Measurements from ENCODE around the gene JAG2. TPM values are rescaled to one million over a fixed set of nuclear protein-coding genes. Genes with fewer than 3 reads are reported as not detected.
A peak's percentile ranks its signal among the peaks of the same experiment; 100 is the strongest.

Gene JAG2
- total RNA-seq, 3 donors from 2014 or later, result 4.2 to 15.4 (median 13.1) TPM

DNA sequence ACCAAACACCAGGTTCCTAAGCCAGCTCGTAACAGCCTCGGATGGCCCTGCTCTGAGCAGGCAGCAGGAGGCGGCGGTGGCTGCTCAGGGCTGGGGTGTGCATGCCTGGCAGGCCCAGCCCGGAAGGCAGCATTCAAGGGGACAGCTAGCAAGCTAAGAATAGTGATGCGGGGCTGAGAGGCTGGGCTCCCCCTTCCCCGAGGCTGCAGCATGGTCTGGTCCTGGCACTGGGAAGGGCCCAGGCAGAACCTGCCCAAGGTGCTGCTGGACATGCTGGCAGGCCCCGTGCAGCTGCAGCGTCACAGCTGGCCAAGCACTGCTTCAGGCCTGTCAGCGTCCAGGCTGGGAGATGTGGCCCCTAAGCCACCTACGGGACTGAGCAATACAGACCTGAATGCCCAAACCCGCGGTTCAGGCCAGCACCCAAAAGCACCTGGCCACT, 38.9 kb upstream of the JAG2 start:
- no peak for TF ChIP-seq POLR2A (IDR thresholded peaks at IDR 0.05)
- TF ChIP-seq, protein P1, sequence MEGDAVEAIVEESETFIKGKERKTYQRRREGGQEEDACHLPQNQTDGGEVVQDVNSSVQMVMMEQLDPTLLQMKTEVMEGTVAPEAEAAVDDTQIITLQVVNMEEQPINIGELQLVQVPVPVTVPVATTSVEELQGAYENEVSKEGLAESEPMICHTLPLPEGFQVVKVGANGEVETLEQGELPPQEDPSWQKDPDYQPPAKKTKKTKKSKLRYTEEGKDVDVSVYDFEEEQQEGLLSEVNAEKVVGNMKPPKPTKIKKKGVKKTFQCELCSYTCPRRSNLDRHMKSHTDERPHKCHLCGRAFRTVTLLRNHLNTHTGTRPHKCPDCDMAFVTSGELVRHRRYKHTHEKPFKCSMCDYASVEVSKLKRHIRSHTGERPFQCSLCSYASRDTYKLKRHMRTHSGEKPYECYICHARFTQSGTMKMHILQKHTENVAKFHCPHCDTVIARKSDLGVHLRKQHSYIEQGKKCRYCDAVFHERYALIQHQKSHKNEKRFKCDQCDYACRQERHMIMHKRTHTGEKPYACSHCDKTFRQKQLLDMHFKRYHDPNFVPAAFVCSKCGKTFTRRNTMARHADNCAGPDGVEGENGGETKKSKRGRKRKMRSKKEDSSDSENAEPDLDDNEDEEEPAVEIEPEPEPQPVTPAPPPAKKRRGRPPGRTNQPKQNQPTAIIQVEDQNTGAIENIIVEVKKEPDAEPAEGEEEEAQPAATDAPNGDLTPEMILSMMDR (IDR thresholded peaks at IDR 0.05), result no peak
- TF ChIP-seq POLR2AphosphoS5 (IDR thresholded peaks at IDR 0.05), result no peak
- Histone ChIP-seq H3K4me1 (peaks cover 0 to 15% of the 10 kb centered on the region in 2 donors), H3K36me3 (no peaks in the 10 kb centered on the region), H3K4me3 (no peak overlapping the region), H3K9me3 (no peaks in the 10 kb centered on the region), H3K27ac (no peak overlapping the region), H3K27me3 (no peaks in the 10 kb centered on the region)
- intact Hi-C loops (cut with DNase I; ENCODE audit: low total_unique reads), result no loop called here
- no peak for DNase-seq (ENCODE audit: low spot score in 2 of 2)

DNA sequence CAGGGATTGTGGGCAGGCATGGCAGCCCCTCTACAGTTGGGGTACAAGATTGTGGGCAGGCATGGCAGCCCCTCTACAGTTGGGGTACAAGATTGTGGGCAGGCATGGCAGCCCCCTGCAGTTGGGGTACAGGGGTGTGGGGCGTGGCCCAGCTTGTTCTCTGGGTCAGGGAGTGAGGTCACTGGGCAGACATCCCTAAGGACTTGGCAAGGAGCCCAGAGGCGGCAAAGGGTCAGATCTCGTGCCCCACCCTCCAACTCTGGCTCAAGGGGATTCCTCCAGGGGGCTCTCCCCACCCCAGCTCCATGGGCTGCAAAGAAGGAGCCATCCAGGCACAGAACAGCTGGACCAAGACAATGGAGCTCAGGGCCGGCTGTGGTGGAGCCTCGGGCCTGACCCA, 38.3 kb upstream of the JAG2 start:
- peaks cover 0 to 15% of the 10 kb centered on the region in 2 donors for H3K4me1 ChIP-seq
- DNase-seq (ENCODE audit: low spot score in 2 of 2), result no peak
- no peaks in the 10 kb centered on the region for H3K9me3 ChIP-seq
- H3K27me3 ChIP-seq, result peaks cover 0 to 6% of the 10 kb centered on the region in 2 donors
- TF ChIP-seq POLR2AphosphoS5 (IDR thresholded peaks at IDR 0.05) (no peak), POLR2A (IDR thresholded peaks at IDR 0.05) (no peak)
- TF ChIP-seq, protein P1 (IDR thresholded peaks at IDR 0.05), result no peak
- H3K36me3 ChIP-seq, result no peaks in the 10 kb centered on the region
- intact Hi-C loops (cut with DNase I; ENCODE audit: low total_unique reads), result no loop called here
- H3K27ac ChIP-seq, result no peak overlapping the region
- H3K4me3 ChIP-seq, result no peak overlapping the region

DNA sequence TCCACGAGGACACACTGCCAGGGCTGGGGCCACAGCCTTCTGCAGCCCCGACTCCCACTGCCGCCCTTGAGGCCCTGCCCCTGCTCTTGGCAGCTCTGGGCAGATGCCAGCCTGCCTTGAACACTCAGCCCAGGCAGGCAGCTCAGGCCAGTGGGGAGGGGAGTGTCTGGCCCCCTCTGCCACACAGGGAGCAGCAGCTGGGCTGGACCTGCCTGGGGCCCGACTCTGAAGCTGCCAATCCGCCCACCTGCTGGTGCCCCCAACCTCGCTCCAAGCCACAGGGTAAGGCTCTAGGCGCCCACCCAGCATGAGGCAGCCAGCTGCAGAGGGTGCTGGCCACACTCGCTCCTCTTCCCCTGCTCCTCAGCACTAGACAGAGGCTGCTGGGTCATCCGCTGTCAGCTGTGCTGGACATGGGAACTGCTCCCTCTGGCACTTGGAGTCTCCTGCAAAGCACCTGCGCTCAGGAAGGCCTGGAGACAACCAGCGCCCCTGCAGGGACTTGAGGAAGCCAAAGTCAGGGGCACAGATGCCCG, 37.2 kb upstream of the JAG2 start:
- Histone ChIP-seq H3K4me1 (peaks cover 0 to 15% of the 10 kb centered on the region in 2 donors), H3K9me3 (no peaks in the 10 kb centered on the region), H3K27ac (peak overlapping the region in 1 of 2 donors; percentile 2), H3K27me3 (peaks cover 0 to 15% of the 10 kb centered on the region in 2 donors), H3K4me3 (no peak overlapping the region), H3K36me3 (no peaks in the 10 kb centered on the region)
- no peak for TF ChIP-seq POLR2AphosphoS5 (IDR thresholded peaks at IDR 0.05)
- TF ChIP-seq, protein P1 (IDR thresholded peaks at IDR 0.05), result no peak
- no peak for TF ChIP-seq POLR2A (IDR thresholded peaks at IDR 0.05)
- intact Hi-C loops (cut with DNase I; ENCODE audit: low total_unique reads), result no loop called here
- DNase-seq (ENCODE audit: low spot score in 2 of 2), result no peak

DNA sequence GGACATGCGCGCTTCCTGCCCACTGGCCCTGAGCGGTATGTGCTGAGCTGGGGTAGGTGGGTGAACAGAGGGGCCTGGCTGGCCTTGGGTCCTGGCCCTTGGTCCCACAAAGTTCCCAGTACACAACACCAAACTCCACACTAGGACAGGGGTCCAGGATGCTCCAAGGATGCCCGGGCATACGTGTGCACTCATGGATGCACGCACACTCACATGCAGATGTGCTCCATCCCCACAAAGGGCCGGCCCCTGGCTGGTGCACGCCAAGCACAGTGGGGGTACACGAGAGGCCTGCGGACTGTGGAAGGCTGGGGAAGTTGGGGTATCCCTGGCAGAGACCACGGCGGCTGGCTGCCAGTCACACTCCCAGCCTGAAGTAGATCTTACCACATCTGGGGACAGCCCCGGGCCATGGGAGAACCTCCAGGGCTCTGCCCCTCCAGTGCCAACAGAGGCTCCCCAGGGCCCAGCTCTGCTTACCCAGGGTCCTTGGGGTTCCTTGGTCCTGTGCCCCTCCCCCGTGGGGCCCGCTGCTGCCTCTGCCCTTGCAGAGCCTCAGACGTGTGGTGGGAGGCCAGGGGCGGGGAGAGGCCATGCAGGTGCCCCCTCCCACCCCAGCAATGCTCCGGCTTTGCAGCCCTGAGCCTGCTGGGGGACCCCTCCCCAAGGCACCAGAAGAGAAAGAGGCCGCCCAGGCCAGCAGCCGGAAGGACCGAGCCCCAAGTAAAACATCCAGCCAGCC, 36.5 kb upstream of the JAG2 start:
- intact Hi-C loops (cut with DNase I; ENCODE audit: low total_unique reads), result no loop called here
- H3K4me3 ChIP-seq, result no peak overlapping the region
- no peaks in the 10 kb centered on the region for H3K9me3 ChIP-seq
- no peaks in the 10 kb centered on the region for H3K36me3 ChIP-seq
- H3K4me1 ChIP-seq, result peaks cover 0 to 15% of the 10 kb centered on the region in 2 donors
- H3K27me3 ChIP-seq, result peaks cover 0 to 22% of the 10 kb centered on the region in 2 donors
- TF ChIP-seq POLR2A (IDR thresholded peaks at IDR 0.05) (no peak), POLR2AphosphoS5 (IDR thresholded peaks at IDR 0.05) (no peak)
- TF ChIP-seq, protein P1 (IDR thresholded peaks at IDR 0.05), result no peak
- H3K27ac ChIP-seq, result peak overlapping the region in 1 of 2 donors; percentile 2
- DNase-seq (ENCODE audit: low spot score in 2 of 2), result no peak

Data from breast epithelium (tissue), 4 donors.